DMS 273 (cell line): ENCODE results near the gene PNMA5.
A peak's percentile ranks its signal among the peaks of the same experiment; 100 is the strongest.
"Not testable (repeated sequence)": the region's sequence is repeated elsewhere in the genome, so short reads cannot be mapped to it uniquely, and the experiment has no call there.

ENCODE experiments used
- DNase-seq: peaks from one replicate; lab custom pipeline; 2025; ENCODE audit not compliant: unreplicated experiment; lab: John Stamatoyannopoulos, UW

PNMA5 gene

GRCh38 chrX:152993933-152994332 is at the start of gene PNMA5:
PNMA5 (minus strand) TSS chrX:152994116; CDS start chrX:152991598, 2,518 bp downstream.
- no peak for DNase-seq

GRCh38 chrX:153032397-153033118 is 38.6 kb upstream of the PNMA5 start:
- DNase-seq, result peak; percentile 73

GRCh38 chrX:153030801-153031200 is 36.9 kb upstream of the PNMA5 start:
- DNase-seq, result no peak

GRCh38 chrX:153029875-153030274 is 36.0 kb upstream of the PNMA5 start:
- DNase-seq, result no peak

GRCh38 chrX:153029162-153029561 is 35.2 kb upstream of the PNMA5 start:
- no peak for DNase-seq

GRCh38 chrX:153028487-153028886 is 34.6 kb upstream of the PNMA5 start:
- not testable (repeated sequence) for DNase-seq

- DNase-seq, result not testable (repeated sequence)
Observed at GRCh38 chrX:153026501-153026900, 32.6 kb upstream of the PNMA5 start.

- DNase-seq, result no peak
Observed at GRCh38 chrX:153019166-153019565, 25.2 kb upstream of the PNMA5 start.

- DNase-seq, result not testable (repeated sequence)
Observed at GRCh38 chrX:153017174-153017573, 23.3 kb upstream of the PNMA5 start.

- DNase-seq, result no peak
Observed at GRCh38 chrX:153004780-153005179, 10.9 kb upstream of the PNMA5 start.

GRCh38 chrX:153003981-153004380 is 10.1 kb upstream of the PNMA5 start:
- DNase-seq, result no peak

GRCh38 chrX:153002182-153002581 is 8.3 kb upstream of the PNMA5 start:
- not testable (repeated sequence) for DNase-seq

GRCh38 chrX:152997337-152997736 is 3.4 kb upstream of the PNMA5 start:
- no peak for DNase-seq

- DNase-seq, result peak; percentile 34
Observed at GRCh38 chrX:152992115-152992514, 1.8 kb downstream of the PNMA5 start.

- no peak for DNase-seq
Observed at GRCh38 chrX:152991123-152991522, 2.8 kb downstream of the PNMA5 start.

- no peak for DNase-seq
Observed at GRCh38 chrX:152989292-152989658, 4.6 kb downstream of the PNMA5 start.

- DNase-seq, result no peak
Observed at GRCh38 chrX:152988536-152989291, 5.2 kb downstream of the PNMA5 start.

- DNase-seq, result no peak
Observed at GRCh38 chrX:152987801-152988200, 6.1 kb downstream of the PNMA5 start.

GRCh38 chrX:152987156-152987555 is 6.8 kb downstream of the PNMA5 start:
- not testable (repeated sequence) for DNase-seq

- not testable (repeated sequence) for DNase-seq
Observed at GRCh38 chrX:152985383-152985782, 8.5 kb downstream of the PNMA5 start.

- no peak for DNase-seq
Observed at GRCh38 chrX:152968193-152968592, 25.7 kb downstream of the PNMA5 start.

- DNase-seq, result no peak
Observed at GRCh38 chrX:152960115-152960514, 33.8 kb downstream of the PNMA5 start.
